ENCODE data around the gene YWHAQ. TPM values are rescaled to one million over a fixed set of nuclear protein-coding genes. Genes with fewer than 3 reads are reported as not detected.
A peak's percentile ranks its signal among the peaks of the same experiment; 100 is the strongest.
"Not testable (repeated sequence)": the region's sequence is repeated elsewhere in the genome, so short reads cannot be mapped to it uniquely, and the experiment has no call there.

Gene YWHAQ
- polyA plus RNA-seq, 1 of the 3 experiments (the other 2 are of a cell fraction), result 240 TPM

DNA sequence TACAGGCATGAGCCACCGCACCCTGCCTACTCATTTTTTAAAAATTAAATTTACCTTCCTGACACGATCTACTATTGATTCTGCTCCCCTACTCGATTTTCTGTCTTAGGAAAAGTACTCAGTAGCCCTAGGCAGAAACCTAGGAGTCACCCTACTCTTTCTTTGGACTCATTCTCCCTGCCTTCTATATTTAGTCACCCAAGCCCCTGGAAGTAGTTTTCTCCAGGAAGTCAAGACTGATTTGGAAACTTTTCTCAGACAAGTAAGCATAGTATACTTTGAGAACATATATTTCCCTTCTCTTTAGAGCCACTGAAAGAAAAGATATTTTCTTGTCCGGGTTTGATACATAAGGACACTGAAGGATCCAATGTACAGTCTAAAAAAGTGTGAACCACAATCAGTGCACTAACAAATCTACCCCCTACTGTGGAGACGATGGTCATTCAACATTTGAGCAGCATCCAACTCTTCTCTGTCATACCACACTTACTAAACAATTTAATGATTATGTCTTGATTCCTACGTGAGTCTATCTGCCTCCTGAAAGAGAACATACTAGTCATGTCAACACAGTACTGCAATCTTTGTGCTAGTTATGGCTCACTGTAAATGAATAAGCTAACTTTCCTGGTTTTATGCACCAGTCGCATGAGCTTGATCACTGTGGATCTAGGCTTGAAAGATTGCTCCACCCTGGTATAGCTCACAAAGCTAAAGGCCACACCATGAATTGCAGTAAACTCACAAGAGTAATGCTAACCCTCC, 19.8 kb downstream of the YWHAQ start (continued):
- TF ChIP-seq TEAD4 (IDR thresholded peaks at IDR 0.05; ENCODE audit: borderline replicate concordance, insufficient read depth) (no peak), EP300 (IDR thresholded peaks at IDR 0.05; ENCODE audit: borderline replicate concordance in 1 of 2, low read depth in 1 of 2, low read length in 1 of 2) (no peak), SIN3A (IDR thresholded peaks at IDR 0.05; ENCODE audit: borderline replicate concordance, low read depth, low read length) (no peak)

DNA sequence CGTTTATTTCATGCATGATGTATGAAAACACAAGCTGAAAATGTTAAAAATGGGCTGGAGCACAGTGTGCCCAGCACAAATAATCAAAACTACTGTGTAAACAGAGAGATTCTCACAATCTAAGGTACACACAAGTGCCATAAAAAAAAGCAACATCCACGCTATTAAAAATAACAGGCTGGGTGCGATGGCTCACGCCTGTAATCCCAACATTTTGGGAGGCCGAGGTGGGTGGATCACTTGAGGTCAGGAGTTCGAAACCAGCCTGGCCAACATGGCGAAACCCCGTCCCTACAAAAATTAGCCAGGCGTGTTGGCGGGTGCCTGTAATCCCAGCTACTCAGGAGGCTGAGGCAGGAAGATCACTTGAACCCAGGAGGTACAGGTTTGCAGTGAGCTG, 22.3 kb downstream of the YWHAQ start:
- H3K9me3 ChIP-seq; H3K9me2 ChIP-seq; DNase-seq; H3K27me3 ChIP-seq (ENCODE audit: insufficient read depth); H2AFZ ChIP-seq (ENCODE audit: low read depth): not testable (repeated sequence)
- Histone ChIP-seq H3F3A (replicated peaks; ENCODE audit: insufficient read depth) (peaks cover 56% of the 10 kb centered on the region), H4K20me1 (ENCODE audit: insufficient read depth) (peaks cover 100% of the 10 kb centered on the region), H3K27ac (ENCODE audit: low read depth in 2 of 2, low read length in 1 of 2) (peak overlapping the region; percentile 18 to 83; a peak in 3 of 4 replicates), H3K79me2 (ENCODE audit: insufficient read depth) (peaks cover 100% of the 10 kb centered on the region), H3K4me1 (ENCODE audit: control insufficient read depth in 1 of 2, insufficient read depth in 2 of 2, low read depth in 1 of 2, low read length in 1 of 2) (peaks cover 0 to 22% of the 10 kb centered on the region in 2 experiments; a peak in 3 of 4 replicates), H3K4me3 (ENCODE audit: low read depth in 2 of 2, low read length in 1 of 2) (0 out of 4 replicates have a peak overlapping the region, but pooled peaks of 1 of the 2 experiments have one; percentile 21), H3K4me2 (peak overlapping the region; percentile 54), H3K9ac (peak overlapping the region; percentile 2; the same call in 1 of the 2 replicates), H3K36me3 (replicated peaks in 1 of 2; ENCODE audit: control insufficient read depth in 1 of 2, insufficient read depth in 2 of 2, low read length in 1 of 2) (peaks cover 10 to 39% of the 10 kb centered on the region in 2 experiments)
- ChIA-PET CTCF (interaction anchor here (0.8 to 1.1 kb wide), 4 partner anchors 11 to 161 kb away, joined by 3 to 4 read pairs (median 3); no protein-coding TSS in a partner anchor), POLR2A (interaction anchor here (0.8 to 1.0 kb wide), 2 partner anchors 22 to 81 kb away, joined by 3 to 7 read pairs; no protein-coding TSS in a partner anchor)
- WGBS (ENCODE audit: low lambda C conversion rate), result 88% methylated on average over 10 of the region's 10 CpGs

DNA sequence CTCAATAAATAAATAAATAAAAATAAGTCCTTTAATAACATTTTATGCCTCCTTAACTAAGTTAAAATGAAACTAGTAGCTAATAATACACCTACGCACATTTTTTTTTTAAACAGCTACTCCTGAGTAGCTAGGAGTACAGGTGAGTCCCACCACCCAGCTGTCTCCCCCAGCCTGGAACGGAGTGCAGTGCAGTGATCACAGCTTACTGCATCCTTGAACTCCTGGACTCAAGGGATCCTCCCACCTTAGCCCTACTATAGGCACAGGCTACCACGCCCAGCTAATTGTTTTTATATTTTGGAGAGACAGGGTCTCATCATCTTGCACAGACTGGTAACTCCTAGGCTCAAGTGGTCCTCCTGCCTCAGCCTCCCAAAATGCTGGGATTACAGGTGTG, 28.4 kb downstream of the YWHAQ start:
- ChIA-PET POLR2A (interaction anchor here (1.0 kb wide), 1 partner anchor 47 kb away, joined by 3 read pairs; the partner anchor contains the start of gene ADAM17), CTCF (interaction anchor here (0.5 to 1.1 kb wide), 4 partner anchors 11 to 180 kb away, joined by 3 read pairs; no protein-coding TSS in a partner anchor)
- H3K4me1 ChIP-seq (ENCODE audit: control insufficient read depth in 1 of 2, insufficient read depth in 2 of 2, low read depth in 1 of 2, low read length in 1 of 2), result no peaks in the 10 kb centered on the region
- H3K4me3 ChIP-seq (ENCODE audit: low read depth in 2 of 2, low read length in 1 of 2), result no peak overlapping the region
- peaks cover 21 to 74% of the 10 kb centered on the region in 2 experiments for H3K36me3 ChIP-seq (replicated peaks in 1 of 2; ENCODE audit: control insufficient read depth in 1 of 2, insufficient read depth in 2 of 2, low read length in 1 of 2)
- peaks cover 99% of the 10 kb centered on the region for H3K79me2 ChIP-seq (ENCODE audit: insufficient read depth)
- H3K9me3 ChIP-seq, result peaks cover 21% of the 10 kb centered on the region; the same call in 1 of the 2 replicates
- H3K9me2 ChIP-seq, result no peaks in the 10 kb centered on the region
- no peak overlapping the region for H3K4me2 ChIP-seq
- TF ChIP-seq, protein P1, sequence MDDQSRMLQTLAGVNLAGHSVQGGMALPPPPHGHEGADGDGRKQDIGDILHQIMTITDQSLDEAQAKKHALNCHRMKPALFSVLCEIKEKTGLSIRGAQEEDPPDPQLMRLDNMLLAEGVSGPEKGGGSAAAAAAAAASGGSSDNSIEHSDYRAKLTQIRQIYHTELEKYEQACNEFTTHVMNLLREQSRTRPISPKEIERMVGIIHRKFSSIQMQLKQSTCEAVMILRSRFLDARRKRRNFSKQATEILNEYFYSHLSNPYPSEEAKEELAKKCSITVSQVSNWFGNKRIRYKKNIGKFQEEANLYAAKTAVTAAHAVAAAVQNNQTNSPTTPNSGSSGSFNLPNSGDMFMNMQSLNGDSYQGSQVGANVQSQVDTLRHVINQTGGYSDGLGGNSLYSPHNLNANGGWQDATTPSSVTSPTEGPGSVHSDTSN (IDR thresholded peaks at IDR 0.05), result no peak
- TF ChIP-seq FOXM1 (IDR thresholded peaks at IDR 0.05; ENCODE audit: low read depth) (no peak), EP300 (IDR thresholded peaks at IDR 0.05; ENCODE audit: borderline replicate concordance in 1 of 2, low read depth in 1 of 2, low read length in 1 of 2) (no peak), FOSL2 (IDR thresholded peaks at IDR 0.05; ENCODE audit: borderline replicate concordance, low read depth) (no peak), YY1 (IDR thresholded peaks at IDR 0.05; ENCODE audit: low read depth) (no peak), GABPA (IDR thresholded peaks at IDR 0.05; ENCODE audit: low read depth) (no peak), POLR2AphosphoS5 (IDR thresholded peaks at IDR 0.05; ENCODE audit: low read depth, low read length) (no peak), NRF1 (IDR thresholded peaks at IDR 0.05; ENCODE audit: low read depth, low read length) (no peak), RFX5 (IDR thresholded peaks at IDR 0.05; ENCODE audit: low read length) (no peak)
- TF ChIP-seq, protein P2, sequence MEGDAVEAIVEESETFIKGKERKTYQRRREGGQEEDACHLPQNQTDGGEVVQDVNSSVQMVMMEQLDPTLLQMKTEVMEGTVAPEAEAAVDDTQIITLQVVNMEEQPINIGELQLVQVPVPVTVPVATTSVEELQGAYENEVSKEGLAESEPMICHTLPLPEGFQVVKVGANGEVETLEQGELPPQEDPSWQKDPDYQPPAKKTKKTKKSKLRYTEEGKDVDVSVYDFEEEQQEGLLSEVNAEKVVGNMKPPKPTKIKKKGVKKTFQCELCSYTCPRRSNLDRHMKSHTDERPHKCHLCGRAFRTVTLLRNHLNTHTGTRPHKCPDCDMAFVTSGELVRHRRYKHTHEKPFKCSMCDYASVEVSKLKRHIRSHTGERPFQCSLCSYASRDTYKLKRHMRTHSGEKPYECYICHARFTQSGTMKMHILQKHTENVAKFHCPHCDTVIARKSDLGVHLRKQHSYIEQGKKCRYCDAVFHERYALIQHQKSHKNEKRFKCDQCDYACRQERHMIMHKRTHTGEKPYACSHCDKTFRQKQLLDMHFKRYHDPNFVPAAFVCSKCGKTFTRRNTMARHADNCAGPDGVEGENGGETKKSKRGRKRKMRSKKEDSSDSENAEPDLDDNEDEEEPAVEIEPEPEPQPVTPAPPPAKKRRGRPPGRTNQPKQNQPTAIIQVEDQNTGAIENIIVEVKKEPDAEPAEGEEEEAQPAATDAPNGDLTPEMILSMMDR (IDR thresholded peaks at IDR 0.05), result no peak
- no peaks in the 10 kb centered on the region for H3K27me3 ChIP-seq (ENCODE audit: insufficient read depth)
- H2AFZ ChIP-seq (ENCODE audit: low read depth), result no peak overlapping the region
- peaks cover 34% of the 10 kb centered on the region for H3F3A ChIP-seq (replicated peaks; ENCODE audit: insufficient read depth)
- H3K27ac ChIP-seq (ENCODE audit: low read depth in 2 of 2, low read length in 1 of 2), result no peak overlapping the region
- H3K9ac ChIP-seq, result no peak overlapping the region
- WGBS (ENCODE audit: low lambda C conversion rate), result 98% methylated on average over 3 of the region's 3 CpGs
- no peak for DNase-seq
- peaks cover 98% of the 10 kb centered on the region for H4K20me1 ChIP-seq (ENCODE audit: insufficient read depth)

All from SK-N-SH (cell line).